Dermis microvascular lymphatic vessel endothelial cell (primary cell): ENCODE data around the gene CHRNA4. TPM values are rescaled to one million over a fixed set of nuclear protein-coding genes. Genes with fewer than 3 reads are reported as not detected.

ENCODE experiments used
- DNase-seq, 2 donors: peaks; one replicate each; pipeline versions ENCODE4 v3.0.0 to v3.0.0-alpha.2; 2010; ENCODE audit warnings: low read depth in 2 of 2
- total RNA-seq: library from RNA; depleted of rRNA; stranded (reverse); fragments of >200 nt; gene quantifications from 2 replicates; pipeline ENCODE4 v1.2.1, GENCODE V29; 2014

The CHRNA4 gene
- total RNA-seq, 1 donor from 2014 or later, result 0.13 TPM

- no peak for DNase-seq
Observed at GRCh38 chr20:63377951-63378381, 16.8 kb upstream of the CHRNA4 start.

- DNase-seq, result no peak
Observed at GRCh38 chr20:63377256-63377941, 16.2 kb upstream of the CHRNA4 start.

- no peak for DNase-seq
Observed at GRCh38 chr20:63376283-63377250, 15.4 kb upstream of the CHRNA4 start.

GRCh38 chr20:63375438-63375837, 14.3 kb upstream of the CHRNA4 start:
- no peak for DNase-seq

- DNase-seq, result no peak
Observed at GRCh38 chr20:63374504-63374903, 13.4 kb upstream of the CHRNA4 start.

GRCh38 chr20:63373996-63374395, 12.8 kb upstream of the CHRNA4 start:
- no peak for DNase-seq

- no peak for DNase-seq
Observed at GRCh38 chr20:63372971-63373885, 12.1 kb upstream of the CHRNA4 start.

- no peak for DNase-seq
Observed at GRCh38 chr20:63371291-63371865, 10.2 kb upstream of the CHRNA4 start.

GRCh38 chr20:63370618-63371187, 9.6 kb upstream of the CHRNA4 start:
- no peak for DNase-seq

- DNase-seq, result no peak
Observed at GRCh38 chr20:63369724-63370617, 8.8 kb upstream of the CHRNA4 start.

- DNase-seq, result no peak
Observed at GRCh38 chr20:63369024-63369530, 7.9 kb upstream of the CHRNA4 start.

- no peak for DNase-seq
Observed at GRCh38 chr20:63368151-63368550, 7.0 kb upstream of the CHRNA4 start.

GRCh38 chr20:63367446-63368055, 6.4 kb upstream of the CHRNA4 start:
- DNase-seq, result no peak

GRCh38 chr20:63366390-63367365, 5.5 kb upstream of the CHRNA4 start:
- DNase-seq, result no peak

- DNase-seq, result no peak
Observed at GRCh38 chr20:63365601-63366389, 4.6 kb upstream of the CHRNA4 start.

- no peak for DNase-seq
Observed at GRCh38 chr20:63364801-63365585, 3.8 kb upstream of the CHRNA4 start.
